Activated CD4-positive, alpha-beta T cell treated with anti-CD3 and anti-CD28 coated beads, Interleukin-2, amount 10 ng/mL, durations not matched to agents 7 days and 5 days (primary cell): ENCODE data around the gene MMP25. TPM values are rescaled to one million over a fixed set of nuclear protein-coding genes. Genes with fewer than 3 reads are reported as not detected.
"Not testable (repeated sequence)": the region's sequence is repeated elsewhere in the genome, so short reads cannot be mapped to it uniquely, and the experiment has no call there.

Source experiments
- CTCF ChIA-PET: fragments of 350-600 bp; sonication (Branson Sonifier 250); formaldehyde crosslinking; loops from one replicate; lab custom pipeline; 2021; ENCODE audit warnings: antibody characterized with exemption; lab: Charles Lee
- POLR2A ChIA-PET: fragments of 350-600 bp; sonication (Branson Sonifier 250); formaldehyde crosslinking; loops from one replicate; lab custom pipeline; 2021; ENCODE audit warnings: antibody characterized with exemption; lab: Charles Lee
- DNase-seq: peaks from one replicate; pipeline ENCODE4 v3.0.0-alpha.2; 2020
- H3K27ac Mint-ChIP-seq: one replicate; pipeline ENCODE4 v1.8.0; 2021; ENCODE audit warnings: mild to moderate bottlenecking, moderate library complexity, mixed read lengths
- H3K27me3 Mint-ChIP-seq: one replicate; pipeline ENCODE4 v1.8.0; 2021; ENCODE audit warnings: mixed read lengths
- H3K36me3 Mint-ChIP-seq: one replicate; pipeline ENCODE4 v1.8.0; 2021; ENCODE audit warnings: low read depth, mixed read lengths
- H3K4me1 Mint-ChIP-seq: one replicate; pipeline ENCODE4 v1.8.0; 2021; ENCODE audit warnings: mixed read lengths
- H3K4me3 Mint-ChIP-seq: one replicate; pipeline ENCODE4 v1.8.0; 2021; ENCODE audit warnings: mild to moderate bottlenecking, moderate library complexity, mixed read lengths
- H3K9me3 Mint-ChIP-seq: one replicate; pipeline ENCODE4 v1.8.0; 2021; ENCODE audit warnings: mixed read lengths
- total RNA-seq, 2 experiments: library from RNA; stranded (reverse); gene quantifications; one replicate each; pipeline ENCODE4 v1.2.3, GENCODE V29; 2021

MMP25 gene
- total RNA-seq, 2 experiments from 2014 or later, result 18.1 to 19.8 TPM

DNA sequence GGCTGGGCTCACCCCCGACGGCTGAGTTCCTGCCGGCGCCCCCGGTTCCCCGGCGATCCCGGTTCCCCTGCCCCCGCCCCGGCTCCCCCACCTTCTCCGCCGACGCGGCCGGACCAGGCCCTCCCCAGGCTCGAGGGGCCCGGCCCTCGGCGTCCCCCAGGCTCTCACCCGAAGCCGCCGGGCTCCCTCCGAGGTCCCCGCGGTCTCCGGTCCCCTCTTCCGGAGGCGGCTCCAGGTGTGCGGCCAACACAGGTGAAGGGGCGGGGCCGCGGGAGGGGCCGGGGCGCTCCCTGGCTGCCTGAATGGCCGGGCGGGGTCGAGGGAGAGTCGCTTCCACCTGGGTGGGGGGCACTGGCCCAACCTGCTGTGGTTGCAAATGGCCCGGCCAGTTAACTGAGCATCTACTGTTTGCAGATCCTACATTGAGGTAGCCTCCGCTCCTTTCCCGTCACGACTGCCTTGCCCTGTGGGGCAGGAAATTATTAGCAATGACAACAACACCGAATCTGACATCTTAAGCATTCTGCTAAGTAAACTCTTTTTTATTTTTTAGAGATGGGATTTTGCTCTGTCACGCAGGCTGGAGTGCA, 9.5 kb upstream of the MMP25 start, which contains the start of gene BICDL2:
Gene BICDL2 (minus strand): TSS at position 219 of the 590 bp plus-strand sequence. CDS start 1,448 bp downstream, outside the sequence.
- Mint-ChIP-seq H3K9me3 (no peaks in the 10 kb centered on the region), H3K36me3 (peaks cover 2% of the 10 kb centered on the region), H3K27me3 (peaks cover 78% of the 10 kb centered on the region), H3K4me3 (no peak within 1 kb of the TSS), H3K4me1 (peaks cover 11% of the 10 kb centered on the region), H3K27ac (no peak within 1 kb of the TSS)
- POLR2A ChIA-PET, result no interaction called here
- CTCF ChIA-PET, result interaction anchor here (0.7 to 9.5 kb wide), 7 partner anchors 7 to 504 kb away, joined by 3 to 119 read pairs (median 4); partner anchors contain the start of genes CLDN6, HCFC1R1, IL32 and THOC6
- no peak for DNase-seq

DNA sequence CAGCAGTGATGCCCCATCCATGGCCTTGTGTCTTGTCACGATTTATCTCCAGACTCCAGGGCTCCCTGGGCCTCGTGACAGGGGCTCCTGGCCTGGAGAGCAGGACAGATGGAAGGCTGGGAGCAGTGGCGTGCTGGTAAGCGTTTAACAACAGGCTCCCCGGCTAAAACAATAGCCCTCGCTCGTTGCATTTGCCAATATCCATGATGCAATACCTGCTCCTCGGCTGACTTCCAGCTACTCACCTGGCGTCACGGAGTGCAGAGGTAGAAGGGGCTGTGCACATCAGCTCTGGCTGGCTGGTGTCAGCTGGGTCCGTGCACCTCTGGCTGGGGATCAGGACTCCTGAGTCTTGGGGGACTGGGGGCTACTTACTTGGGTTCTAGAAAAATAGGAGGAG, 8.1 kb upstream of the MMP25 start:
- DNase-seq, result no peak
- Mint-ChIP-seq H3K9me3 (no peaks in the 10 kb centered on the region), H3K4me1 (peaks cover 6% of the 10 kb centered on the region), H3K4me3 (no peak overlapping the region), H3K27ac (no peak overlapping the region), H3K36me3 (peaks cover 2% of the 10 kb centered on the region), H3K27me3 (peaks cover 72% of the 10 kb centered on the region)
- CTCF ChIA-PET, result interaction anchor here (0.7 to 9.4 kb wide), 5 partner anchors 8 to 502 kb away, joined by 3 to 119 read pairs (median 7); partner anchors contain the start of gene TNFRSF12A
- POLR2A ChIA-PET, result no interaction called here

DNA sequence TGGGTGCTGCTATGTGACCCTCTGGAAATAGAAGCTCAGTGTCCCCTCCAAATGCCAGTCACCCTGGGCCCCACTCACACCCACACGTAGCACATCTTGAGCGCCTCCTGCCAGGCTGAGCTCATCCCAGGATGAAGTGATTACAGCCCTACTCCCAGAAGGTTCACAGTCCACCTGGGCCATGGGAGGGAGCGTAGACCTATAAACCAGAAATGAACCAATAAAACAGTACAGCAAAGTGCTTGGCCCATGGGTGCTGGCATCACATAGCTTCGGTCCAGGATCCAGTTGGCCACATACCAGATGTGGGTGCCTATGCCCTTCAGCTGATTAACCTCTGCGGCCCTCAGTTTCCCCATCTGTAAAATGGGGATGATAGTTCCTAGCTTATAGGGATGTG, 7.5 kb upstream of the MMP25 start:
- no peak overlapping the region for H3K4me3 Mint-ChIP-seq
- H3K4me1 Mint-ChIP-seq, result peaks cover 6% of the 10 kb centered on the region
- peaks cover under 1% of the 10 kb centered on the region for H3K36me3 Mint-ChIP-seq
- DNase-seq, result no peak
- H3K9me3 Mint-ChIP-seq, result no peaks in the 10 kb centered on the region
- H3K27me3 Mint-ChIP-seq, result peaks cover 70% of the 10 kb centered on the region
- CTCF ChIA-PET, result interaction anchor here (0.7 to 9.4 kb wide), 6 partner anchors 9 to 93 kb away, joined by 3 to 119 read pairs (median 6); partner anchors contain the start of gene TNFRSF12A
- POLR2A ChIA-PET, result no interaction called here
- H3K27ac Mint-ChIP-seq, result no peak overlapping the region

DNA sequence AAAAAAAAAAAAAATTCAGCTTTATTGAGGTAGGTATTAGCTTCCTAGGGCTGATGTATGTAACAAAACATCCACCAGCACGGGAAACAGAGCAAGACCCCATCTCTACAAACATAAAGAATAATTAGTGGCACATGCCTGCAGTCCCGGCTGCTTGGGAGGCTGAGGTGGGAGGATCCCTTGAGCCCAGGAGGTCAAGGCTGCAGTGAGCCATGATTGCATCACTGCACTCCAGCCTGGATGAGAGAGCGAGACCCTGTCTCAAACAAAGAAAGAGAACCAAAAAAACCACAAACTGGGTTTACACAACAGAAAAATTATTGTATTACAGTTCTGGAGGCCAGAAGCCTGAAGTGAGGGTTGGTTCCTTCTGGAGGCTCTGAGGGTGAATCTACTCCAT, 4.0 kb upstream of the MMP25 start:
- H3K4me3 Mint-ChIP-seq, result no peak overlapping the region
- POLR2A ChIA-PET, result no interaction called here
- no peak for DNase-seq
- CTCF ChIA-PET, result interaction anchor here (0.6 to 9.4 kb wide), 4 partner anchors 12 to 139 kb away, joined by 3 to 119 read pairs (median 6); no protein-coding TSS in a partner anchor
- H3K4me1 Mint-ChIP-seq, result peaks cover 12% of the 10 kb centered on the region
- H3K36me3 Mint-ChIP-seq, result peaks cover 1% of the 10 kb centered on the region
- no peak overlapping the region for H3K27ac Mint-ChIP-seq
- H3K9me3 Mint-ChIP-seq, result no peaks in the 10 kb centered on the region
- H3K27me3 Mint-ChIP-seq, result peaks cover 66% of the 10 kb centered on the region

DNA sequence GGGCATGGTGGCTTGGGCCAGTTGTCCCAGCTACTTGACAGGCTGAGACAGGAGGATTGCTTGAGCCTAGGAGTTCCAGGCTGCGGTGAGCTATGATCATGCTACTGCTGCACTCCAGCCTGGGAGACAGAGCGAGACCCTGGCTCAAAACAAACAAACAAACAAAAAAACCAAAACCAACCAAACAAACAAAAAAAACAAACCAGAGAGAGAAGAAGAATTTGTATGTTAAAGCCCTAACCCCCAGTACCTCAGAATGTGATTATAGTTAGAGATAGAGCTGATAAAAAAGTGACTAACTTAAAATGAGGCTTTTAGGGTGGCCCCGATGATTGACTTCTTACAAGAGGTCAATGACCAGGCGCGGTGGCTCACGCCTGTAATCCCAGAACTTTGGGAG, 1.7 kb upstream of the MMP25 start:
- ChIA-PET POLR2A (interaction anchor here (0.8 kb wide), 1 partner anchor 106 kb away, joined by 3 read pairs; no protein-coding TSS in a partner anchor), CTCF (interaction anchor here (0.6 to 9.4 kb wide), 6 partner anchors 14 to 140 kb away, joined by 3 to 119 read pairs (median 4); partner anchors contain the start of gene IL32)
- H3K9me3 Mint-ChIP-seq, result no peaks in the 10 kb centered on the region
- H3K4me3 Mint-ChIP-seq, result peak overlapping the region; percentile 76
- peaks cover 53% of the 10 kb centered on the region for H3K27me3 Mint-ChIP-seq
- no peak overlapping the region for H3K27ac Mint-ChIP-seq
- peaks cover 27% of the 10 kb centered on the region for H3K4me1 Mint-ChIP-seq
- H3K36me3 Mint-ChIP-seq, result peaks cover 1% of the 10 kb centered on the region
- DNase-seq, result no peak

DNA sequence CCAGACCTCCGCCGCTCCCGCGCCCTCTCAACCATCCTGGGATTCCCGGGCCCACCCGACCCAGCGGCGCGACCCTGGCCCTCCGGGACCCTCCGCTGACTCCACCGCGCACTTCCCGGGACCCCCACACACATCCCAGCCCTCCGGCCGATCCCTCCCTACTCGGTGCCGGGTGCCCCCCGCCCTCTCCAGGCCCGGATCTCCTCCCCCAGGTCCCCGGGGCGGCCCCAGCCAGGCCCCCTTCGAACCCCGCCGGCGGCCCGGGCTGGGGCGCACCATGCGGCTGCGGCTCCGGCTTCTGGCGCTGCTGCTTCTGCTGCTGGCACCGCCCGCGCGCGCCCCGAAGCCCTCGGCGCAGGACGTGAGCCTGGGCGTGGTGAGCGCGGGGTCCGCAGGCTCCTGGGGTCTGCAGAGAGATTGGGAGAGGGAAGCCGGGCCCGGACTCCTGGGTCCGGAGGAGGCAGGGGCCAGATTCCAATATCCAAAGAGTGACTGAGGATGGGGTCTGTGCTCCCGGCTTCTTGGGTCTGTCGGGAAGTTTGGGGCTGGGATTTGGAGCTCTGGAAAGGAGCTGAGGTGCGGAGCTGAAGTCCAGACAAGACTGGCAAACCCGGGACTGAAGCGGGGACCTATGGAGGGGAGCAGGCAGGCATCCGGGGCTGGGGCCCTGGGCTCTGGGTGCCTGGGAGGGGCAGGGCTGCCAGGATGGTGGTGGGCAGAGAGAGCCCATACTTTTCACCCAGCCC, 453 bp downstream of the MMP25 start:
- Mint-ChIP-seq H3K4me1 (peaks cover 44% of the 10 kb centered on the region), H3K27ac (peak overlapping the region; percentile 80), H3K4me3 (peak overlapping the region; percentile 63)

DNA sequence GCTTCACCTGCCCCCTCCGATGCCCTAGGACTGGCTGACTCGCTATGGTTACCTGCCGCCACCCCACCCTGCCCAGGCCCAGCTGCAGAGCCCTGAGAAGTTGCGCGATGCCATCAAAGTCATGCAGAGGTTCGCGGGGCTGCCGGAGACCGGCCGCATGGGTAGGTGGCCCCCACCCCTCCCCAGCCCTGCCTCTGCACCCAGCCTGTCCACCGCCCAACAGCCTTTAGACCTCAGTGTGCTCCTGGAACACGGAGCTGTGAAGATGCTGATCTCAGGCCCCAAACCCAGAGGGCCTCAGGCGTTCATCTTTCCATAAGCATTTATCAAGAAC, 993 bp downstream of the MMP25 start:
- Mint-ChIP-seq H3K9me3 (no peaks in the 10 kb centered on the region), H3K4me3 (peak overlapping the region; percentile 63), H3K4me1 (peaks cover 48% of the 10 kb centered on the region), H3K36me3 (peaks cover 17% of the 10 kb centered on the region), H3K27me3 (peaks cover 40% of the 10 kb centered on the region), H3K27ac (peak overlapping the region; percentile 71)
- ChIA-PET POLR2A (no interaction called here), CTCF (interaction anchor here (0.8 to 5.5 kb wide), 9 partner anchors 8 to 82 kb away, joined by 3 to 33 read pairs (median 4); no protein-coding TSS in a partner anchor)
- no peak for DNase-seq

More for the DNA sequence above, 453 bp downstream of the MMP25 start:
- H3K36me3 Mint-ChIP-seq, result peaks cover 13% of the 10 kb centered on the region
- POLR2A ChIA-PET, result no interaction called here
- peaks cover 43% of the 10 kb centered on the region for H3K27me3 Mint-ChIP-seq
- H3K9me3 Mint-ChIP-seq, result no peaks in the 10 kb centered on the region
- DNase-seq, result no peak
- CTCF ChIA-PET, result interaction anchor here (0.8 to 5.5 kb wide), 6 partner anchors 8 to 19 kb away, joined by 3 to 33 read pairs (median 7); no protein-coding TSS in a partner anchor

DNA sequence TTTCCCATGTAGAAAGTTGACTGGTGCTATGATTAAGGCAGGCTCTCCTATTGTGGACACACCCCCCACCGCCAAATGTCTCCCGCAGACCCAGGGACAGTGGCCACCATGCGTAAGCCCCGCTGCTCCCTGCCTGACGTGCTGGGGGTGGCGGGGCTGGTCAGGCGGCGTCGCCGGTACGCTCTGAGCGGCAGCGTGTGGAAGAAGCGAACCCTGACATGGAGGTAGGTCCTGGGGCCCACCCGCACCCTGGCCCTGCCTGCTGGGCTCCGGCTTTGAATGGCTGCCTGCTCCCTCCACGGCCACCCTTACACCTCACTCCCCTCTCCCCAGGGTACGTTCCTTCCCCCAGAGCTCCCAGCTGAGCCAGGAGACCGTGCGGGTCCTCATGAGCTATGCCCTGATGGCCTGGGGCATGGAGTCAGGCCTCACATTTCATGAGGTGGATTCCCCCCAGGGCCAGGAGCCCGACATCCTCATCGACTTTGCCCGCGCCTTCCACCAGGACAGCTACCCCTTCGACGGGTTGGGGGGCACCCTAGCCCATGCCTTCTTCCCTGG, 3.6 kb downstream of the MMP25 start:
- H3K27me3 Mint-ChIP-seq, result peaks cover 19% of the 10 kb centered on the region
- CTCF ChIA-PET, result interaction anchor here (0.8 to 5.5 kb wide), 7 partner anchors 9 to 79 kb away, joined by 3 to 33 read pairs (median 6); no protein-coding TSS in a partner anchor
- peaks cover 59% of the 10 kb centered on the region for H3K4me1 Mint-ChIP-seq
- DNase-seq, result no peak
- H3K9me3 Mint-ChIP-seq, result no peaks in the 10 kb centered on the region
- H3K4me3 Mint-ChIP-seq, result no peak overlapping the region
- H3K27ac Mint-ChIP-seq, result no peak overlapping the region
- POLR2A ChIA-PET, result no interaction called here
- H3K36me3 Mint-ChIP-seq, result peaks cover 32% of the 10 kb centered on the region

DNA sequence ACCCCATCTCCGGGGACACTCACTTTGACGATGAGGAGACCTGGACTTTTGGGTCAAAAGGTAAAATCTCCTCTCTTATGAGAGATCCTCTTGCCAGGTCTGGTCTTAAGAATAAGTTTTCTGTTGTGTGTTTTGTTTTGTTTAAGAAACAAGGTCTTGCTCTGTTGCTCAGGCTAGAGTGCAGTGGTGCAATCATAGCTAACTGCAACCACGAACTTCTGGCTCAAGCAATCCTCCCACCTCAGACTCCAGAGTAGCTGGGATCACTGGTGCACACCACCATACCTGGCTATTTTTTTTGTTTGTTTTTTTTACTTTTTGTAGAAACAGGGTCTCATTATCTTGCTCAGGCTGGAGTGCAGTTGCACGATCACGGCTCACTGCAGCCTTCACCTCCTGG, 4.1 kb downstream of the MMP25 start:
- no peaks in the 10 kb centered on the region for H3K9me3 Mint-ChIP-seq
- no peak for DNase-seq
- POLR2A ChIA-PET, result no interaction called here
- H3K4me1 Mint-ChIP-seq, result peaks cover 60% of the 10 kb centered on the region
- CTCF ChIA-PET, result interaction anchor here (0.6 to 5.5 kb wide), 6 partner anchors 9 to 47 kb away, joined by 3 to 33 read pairs (median 3); no protein-coding TSS in a partner anchor
- no peak overlapping the region for H3K4me3 Mint-ChIP-seq
- H3K27me3 Mint-ChIP-seq, result peaks cover 14% of the 10 kb centered on the region
- H3K27ac Mint-ChIP-seq, result peak overlapping the region; percentile 31
- H3K36me3 Mint-ChIP-seq, result peaks cover 35% of the 10 kb centered on the region

DNA sequence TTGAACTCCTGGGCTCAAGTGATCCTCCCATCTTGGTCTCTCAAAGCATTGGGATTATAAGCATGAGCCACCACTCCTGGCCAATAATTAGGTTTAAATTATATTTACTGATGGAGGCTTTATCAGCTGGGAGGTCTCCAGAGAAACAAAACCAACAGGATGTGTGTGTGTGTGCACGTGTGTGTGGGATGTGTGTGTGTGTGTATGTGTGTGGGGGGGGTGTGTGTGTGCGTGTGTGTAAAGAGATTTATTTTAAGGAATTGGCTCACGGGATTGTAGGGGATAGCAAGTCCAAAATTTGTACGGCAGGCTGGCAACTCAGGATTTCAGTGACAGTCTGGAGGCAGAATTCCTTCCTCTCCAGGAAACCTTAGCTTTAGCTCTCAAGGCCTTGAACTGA, 4.6 kb downstream of the MMP25 start:
- Mint-ChIP-seq H3K36me3 (peaks cover 39% of the 10 kb centered on the region), H3K27ac (peak overlapping the region; percentile 31), H3K4me3 (no peak overlapping the region), H3K4me1 (peaks cover 64% of the 10 kb centered on the region), H3K9me3 (no peaks in the 10 kb centered on the region), H3K27me3 (peaks cover 12% of the 10 kb centered on the region)
- ChIA-PET CTCF (interaction anchor here (0.6 to 5.5 kb wide), 9 partner anchors 8 to 84 kb away, joined by 3 to 25 read pairs (median 3); partner anchors contain the start of gene ZNF213), POLR2A (no interaction called here)
- no peak for DNase-seq

DNA sequence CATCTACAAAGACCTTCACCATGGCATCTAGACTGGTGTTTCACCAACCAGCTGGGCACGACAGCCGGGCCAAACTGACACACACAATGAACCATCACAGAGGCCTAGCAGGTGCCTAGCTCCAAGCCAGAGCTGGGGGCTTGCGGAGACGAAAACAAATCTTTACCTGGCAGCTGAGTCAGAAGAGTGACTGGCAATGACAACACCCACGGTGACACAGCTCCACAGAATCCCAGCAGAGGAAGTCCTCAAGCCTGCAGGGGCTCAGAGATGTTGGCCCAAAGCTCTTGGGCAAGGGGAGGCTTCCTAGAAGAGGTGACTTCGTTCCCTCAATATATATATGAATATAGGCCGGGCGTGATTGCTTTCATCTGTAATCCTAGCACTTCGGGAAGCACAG, 5.1 kb downstream of the MMP25 start:
- H3K9me3 Mint-ChIP-seq, result no peaks in the 10 kb centered on the region
- H3K27ac Mint-ChIP-seq, result no peak overlapping the region
- ChIA-PET POLR2A (no interaction called here), CTCF (interaction anchor here (0.9 to 5.5 kb wide), 6 partner anchors 8 to 83 kb away, joined by 3 to 25 read pairs (median 5); partner anchors contain the start of gene ZNF213)
- no peak overlapping the region for H3K4me3 Mint-ChIP-seq
- H3K4me1 Mint-ChIP-seq, result peaks cover 68% of the 10 kb centered on the region
- DNase-seq, result no peak
- H3K36me3 Mint-ChIP-seq, result peaks cover 41% of the 10 kb centered on the region
- H3K27me3 Mint-ChIP-seq, result peaks cover 12% of the 10 kb centered on the region

DNA sequence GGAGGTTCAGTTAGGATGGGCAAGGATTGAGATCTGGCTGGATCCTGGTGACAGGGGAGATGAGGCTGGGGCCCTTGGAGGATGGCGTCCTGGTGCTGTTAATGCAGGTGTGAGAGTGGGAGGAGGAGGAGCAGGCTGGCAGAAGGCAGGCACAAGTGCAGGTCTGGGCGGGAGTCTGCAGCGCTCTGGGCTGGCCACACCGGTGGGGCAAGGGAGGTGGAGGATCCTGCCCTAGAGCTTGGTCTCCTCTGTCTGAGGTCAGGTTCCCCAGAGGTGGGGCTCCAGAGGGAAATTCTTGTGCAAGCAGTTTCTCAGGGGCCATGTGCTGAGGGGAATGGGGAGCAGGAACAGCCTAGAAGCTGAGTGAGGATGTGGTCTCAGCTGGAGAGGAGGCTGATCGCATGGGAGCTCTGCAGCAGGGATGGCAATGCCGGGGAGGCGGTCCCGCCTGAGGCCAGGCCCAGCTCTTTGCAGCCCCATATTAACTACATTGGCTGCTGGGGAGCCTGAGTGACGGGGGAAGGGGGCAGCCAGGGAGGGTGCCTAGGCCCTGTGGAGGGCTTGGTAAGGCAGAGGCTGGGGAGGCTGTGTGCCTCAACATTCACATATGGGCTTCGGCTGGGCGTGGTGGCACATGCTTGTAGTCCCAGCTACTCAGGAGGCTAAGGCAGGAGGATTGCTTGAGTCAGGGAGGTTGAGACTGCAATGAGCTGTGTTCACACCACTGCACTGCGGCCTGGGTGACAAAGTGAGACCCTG, 6.4 kb downstream of the MMP25 start:
- CTCF ChIA-PET, result interaction anchor here (2.0 kb wide), 1 partner anchor 77 kb away, joined by 7 read pairs; no protein-coding TSS in a partner anchor
- POLR2A ChIA-PET, result not testable (repeated sequence)
- H3K27ac Mint-ChIP-seq, result peak overlapping the region; percentile 26

More for the DNA sequence above, 6.4 kb downstream of the MMP25 start:
- not testable (repeated sequence) for H3K27me3 Mint-ChIP-seq, H3K4me3 Mint-ChIP-seq, H3K9me3 Mint-ChIP-seq
- H3K4me1 Mint-ChIP-seq, result peaks cover 76% of the 10 kb centered on the region
- H3K36me3 Mint-ChIP-seq, result peaks cover 53% of the 10 kb centered on the region
- DNase-seq, result peak; percentile 46
